K562 (cell line): ENCODE results near the gene CFL1. TPM values are rescaled to one million over a fixed set of nuclear protein-coding genes. Genes with fewer than 3 reads are reported as not detected.
A peak's percentile ranks its signal among the peaks of the same experiment; 100 is the strongest.

Experiments
- ATAC-seq: fragments of 200-7000 bp; cut with Tn5 transposase; 3 replicates; pipeline ENCODE4 v1.9.1; 2020; ENCODE audit warnings: moderate library complexity
- BruUV-seq: library from RNA; stranded (reverse); fragments of 400-500 nt; replicated peaks from 2 replicates; lab custom pipeline; 2021; lab: Mats Ljungman, UMichigan
- CTCF ChIA-PET: fragments of 300-600 bp; formaldehyde crosslinking; extraction: SDS; loops from one replicate; lab custom pipeline; 2021; ENCODE audit warnings: low intra/inter-chr PET ratio; lab: Yijun Ruan, JAX
- POLR2A ChIA-PET: fragments of 300-600, 350-650 bp; sonication (Branson Sonifier 250); formaldehyde crosslinking; extraction: SDS; loops from one replicate; lab custom pipeline; 2021; ENCODE audit warnings: antibody characterized with exemption, inconsistent platforms; lab: Yijun Ruan, JAX
- DNase-seq, 4 experiments: peaks; one replicate each; pipeline versions ENCODE4 v3.0.0 to v3.0.0-alpha.2; 2011 to 2018; ENCODE audit warnings: low spot score in 3 of 4, mixed read lengths in 3 of 4; ENCODE audit errors: extremely low read depth in 1 of 4
- FAIRE-seq: peaks from 2 replicates; lab custom pipeline; 2011; peaks lifted over from hg19 to GRCh38; lab: Jason Lieb, UNC
- H2AFZ ChIP-seq: 2 replicates; pipeline ENCODE4 v1.6.0; 2011; ENCODE audit warnings: low read depth, low read length, control low read depth, inconsistent platforms
- H3K27ac ChIP-seq: fragments of 200-600 bp; 3 replicates; pipeline ENCODE4 v1.8.0; 2011; ENCODE audit warnings: low read depth, mild to moderate bottlenecking, control low read depth, inconsistent platforms, low read length, moderate library complexity, mixed read lengths; ENCODE audit errors: extremely low read depth
- H3K27me3 ChIP-seq, 2 experiments: fragments of 300-600 bp in 1 of 2; 2 replicates in 1 of 2; 3 replicates in 1 of 2; pipeline versions ENCODE4 v1.6.0 to v1.8.0; 2011; ENCODE audit warnings: inconsistent platforms in 2 of 2, low read length in 2 of 2, mild to moderate bottlenecking in 1 of 2, mixed read lengths in 1 of 2, moderate library complexity in 1 of 2; ENCODE audit not compliant: control insufficient read depth in 2 of 2, insufficient read depth in 2 of 2
- H3K36me3 ChIP-seq: fragments of 300-600 bp; 3 replicates; pipeline ENCODE4 v1.8.0; 2011; ENCODE audit warnings: mild to moderate bottlenecking, low read length, inconsistent platforms; ENCODE audit not compliant: control insufficient read depth, insufficient read depth
- H3K4me1 ChIP-seq, 2 experiments: fragments of 200-600 bp in 1 of 2; replicated peaks in 1 of 2; 2 replicates in 1 of 2; 3 replicates in 1 of 2; pipeline versions ENCODE4 v1.5.1 to v1.8.0; 2011; ENCODE audit warnings: inconsistent platforms in 2 of 2, low read length in 2 of 2, mild to moderate bottlenecking in 1 of 2, mixed read lengths in 1 of 2, moderate library complexity in 1 of 2; ENCODE audit not compliant: control insufficient read depth in 2 of 2, insufficient read depth in 2 of 2
- H3K4me2 ChIP-seq: 2 replicates; pipeline ENCODE4 v1.6.1; 2011; ENCODE audit warnings: low read length, control low read depth, inconsistent platforms, mixed read lengths; ENCODE audit not compliant: insufficient read depth
- H3K4me3 ChIP-seq: fragments of 200-600 bp; sonication (generic), shearing (Covaris generic); 2 replicates; pipeline ENCODE4 v1.5.1; 2016; ENCODE audit warnings: control low read depth, inconsistent platforms
- H3K79me2 ChIP-seq: fragments of 200-600 bp; 3 replicates; pipeline ENCODE4 v1.8.0; 2011; ENCODE audit warnings: low read length, inconsistent platforms; ENCODE audit not compliant: control insufficient read depth, insufficient read depth
- H3K9ac ChIP-seq, 2 experiments: 2 replicates each; pipeline versions ENCODE4 v1.6.0 to v1.6.1; 2011; ENCODE audit warnings: low read depth in 2 of 2, low read length in 2 of 2, control low read depth in 1 of 2, inconsistent platforms in 1 of 2, mild to moderate bottlenecking in 1 of 2, mixed read lengths in 1 of 2; ENCODE audit not compliant: insufficient read depth in 1 of 2
- H3K9me1 ChIP-seq: one replicate; pipeline ENCODE4 v1.6.0; 2011; ENCODE audit warnings: inconsistent platforms, mild to moderate bottlenecking, low read length, moderate library complexity; ENCODE audit not compliant: control insufficient read depth, insufficient read depth
- H3K9me3 ChIP-seq: replicated peaks from 2 replicates; pipeline ENCODE4 v1.5.1; 2011; ENCODE audit warnings: low read depth, low read length, inconsistent platforms; ENCODE audit not compliant: control insufficient read depth, insufficient read depth
- H4K20me1 ChIP-seq: replicated peaks from 2 replicates; pipeline ENCODE4 v1.6.1; 2011; ENCODE audit warnings: low read length, inconsistent platforms, mixed read lengths; ENCODE audit not compliant: control insufficient read depth, insufficient read depth
- EWSR1 ChIP-seq: fragments of 450-650 bp; IDR thresholded peaks from 2 replicates; pipeline ENCODE4 v1.6.1; 2018; ENCODE audit warnings: borderline replicate concordance, mild to moderate bottlenecking, low read depth, moderate library complexity; ENCODE audit not compliant: partially characterized antibody
- MIER1 ChIP-seq: fragments of 450-650 bp; IDR thresholded peaks from 2 replicates; pipeline ENCODE4 v1.6.1; 2016; ENCODE audit warnings: antibody characterized with exemption, mild to moderate bottlenecking, low read depth
- POLR2G ChIP-seq: fragments of 200-400 bp; formaldehyde crosslinking; IDR thresholded peaks from 2 replicates; pipeline ENCODE4 v1.6.1; 2017; ENCODE audit warnings: low read depth, mild to moderate bottlenecking, antibody characterized with exemption, low read length, moderate library complexity
- ZBTB33 ChIP-seq: sonication (generic); formaldehyde crosslinking; IDR thresholded peaks from 2 replicates; pipeline ENCODE4 v1.8.1; 2023; ENCODE audit warnings: mild to moderate bottlenecking, missing genetic modification reagents
- ZBTB7A ChIP-seq: IDR thresholded peaks from 2 replicates; pipeline ENCODE4 v1.6.1; 2011; ENCODE audit warnings: low read depth, mild to moderate bottlenecking, low read length, moderate library complexity, borderline replicate concordance; ENCODE audit not compliant: control insufficient read depth
- ZNF263 ChIP-seq: sonication (generic); formaldehyde crosslinking; IDR thresholded peaks from 2 replicates; pipeline ENCODE4 v1.8.0; 2022; ENCODE audit warnings: mild to moderate bottlenecking, missing genetic modification reagents, borderline replicate concordance
- WGBS: fragments of 100-300 bp; shearing (Covaris generic); methylation state at CpG from one replicate; pipeline ENCODE4 v1.1.6; 2016; ENCODE audit warnings: low coverage, mixed read lengths; ENCODE audit not compliant: insufficient coverage; ENCODE audit errors: missing lambda C conversion rate; 5-methylcytosine and 5-hydroxymethylcytosine counted together
- in situ Hi-C: fragments of 300-500 bp; cut with MboI; formaldehyde crosslinking; loops from 4 replicates; pipeline ENCODE4 v1.15.0; 2018; ENCODE audit warnings: inconsistent platforms, mixed read lengths
- intact Hi-C: fragments of 100-400 bp; cut with micrococcal nuclease; formaldehyde crosslinking; loops from 2 replicates; pipeline ENCODE4 v1.14.2; 2022
- polyA plus RNA-seq, 8 experiments: library from polyadenylated mRNA; depleted of rRNA in 4 of 8; stranded (reverse) in 5 of 8; unstranded in 3 of 8; fragments of >200 nt; fragmentation: Nextera tagmentation in 2 of 8; fragmentation: Illumina TruSeq in 1 of 8; extraction: Ambion mirVana in 2 of 8; extraction: Trizol in 1 of 8; gene quantifications; 2 replicates each; pipeline versions ENCODE4 v1.2.1 to v1.2.3, GENCODE V29; 2011 to 2014; ENCODE audit warnings: inconsistent platforms in 1 of 8, missing spikeins in 1 of 8
- total RNA-seq, 7 experiments: library from RNA; depleted of rRNA in 6 of 7; stranded (reverse); fragments of >200 nt in 6 of 7; fragmentation: Illumina TruSeq in 2 of 7; extraction: Trizol in 2 of 7; gene quantifications; 2 replicates each; pipeline versions ENCODE4 v1.2.1 to v1.2.3, GENCODE V29; 2011 to 2021; ENCODE audit warnings: low replicate concordance in 1 of 7

The CFL1 gene
- total and polyA plus RNA-seq, 9 of the 15 experiments (the other 6 are each of a cell fraction or from before 2014, with no cell fraction given), result 105 to 1,101 (median 859) TPM

DNA sequence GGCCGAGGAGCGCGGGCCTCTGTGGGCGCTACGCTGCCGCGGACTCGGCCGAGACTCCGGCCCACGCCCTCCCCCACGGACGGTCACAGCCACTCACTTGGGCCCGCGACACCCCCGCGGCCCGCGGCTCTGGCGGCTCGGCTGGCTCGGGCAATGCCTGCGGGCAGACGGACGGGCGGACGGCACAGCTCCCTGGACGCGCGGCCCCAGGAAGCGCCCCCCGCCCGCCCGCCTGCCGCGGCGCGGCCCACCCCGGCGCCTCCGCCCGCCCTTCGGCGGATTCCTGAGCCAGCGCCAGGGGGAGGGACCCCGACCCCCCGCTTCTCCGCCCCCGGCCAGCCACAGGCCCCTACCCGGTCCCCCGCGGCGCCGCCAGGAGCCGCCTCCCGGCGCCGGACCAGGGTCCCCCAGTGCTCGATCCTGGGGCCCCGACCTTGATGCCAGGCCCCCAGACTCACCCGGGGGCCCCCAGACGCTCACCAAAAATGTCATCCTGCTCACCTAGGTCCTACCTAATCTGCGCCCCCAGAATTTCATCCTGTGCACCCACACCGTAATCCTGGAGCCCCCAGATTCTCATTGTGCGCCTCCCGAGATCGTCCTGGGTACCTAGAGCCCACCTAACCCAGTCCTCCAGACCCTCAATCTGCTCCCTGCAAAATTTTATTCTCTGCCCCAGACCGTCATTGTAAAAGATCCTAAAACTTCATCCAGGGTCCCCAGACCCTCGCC lies 14.8 kb upstream of the CFL1 start, which contains the start of gene EFEMP2:
TSS of gene EFEMP2 (minus strand) at position 215 of the 732 bp plus-strand sequence. CDS start 446 bp downstream, outside the sequence.
- no peaks in the 10 kb centered on the region for H3K9me3 ChIP-seq
- DNase-seq (peak in 1 of 4 experiments; percentile 44), FAIRE-seq (no peak)
- H3K4me3 ChIP-seq, result peak within 1 kb of the TSS; percentile 46
- H3K27ac ChIP-seq, result peak within 1 kb of the TSS; percentile 73
- ChIA-PET POLR2A (interaction anchor here (1.4 to 8.2 kb wide), 4 partner anchors 10 to 46 kb away, joined by 7 to 151 read pairs (median 78); partner anchors contain the start of genes CCDC85B, CFL1, CTSW and FIBP), CTCF (no interaction called here)
- H4K20me1 ChIP-seq, result no peaks in the 10 kb centered on the region
- no peaks in the 10 kb centered on the region for H3K79me2 ChIP-seq
- in situ Hi-C loops, result no loop called here
- peak within 1 kb of the TSS; percentile 97 for H2AFZ ChIP-seq
- no peaks in the 10 kb centered on the region for H3K9me1 ChIP-seq
- H3K4me1 ChIP-seq, result peaks cover 15 to 50% of the 10 kb centered on the region in 2 experiments
- no peaks in the 10 kb centered on the region for H3K27me3 ChIP-seq
- peaks cover 7% of the 10 kb centered on the region; the same call in 2 of the 3 replicates for H3K36me3 ChIP-seq
- WGBS, result 33% methylated on average over 17 of the region's 69 CpGs
- H3K4me2 ChIP-seq, result peak within 1 kb of the TSS; percentile 97
- intact Hi-C loops, result no loop called here
- peak within 1 kb of the TSS; percentile 59 to 92 for H3K9ac ChIP-seq
- peak; percentile 18; the same call in 1 of the 2 replicates for TF ChIP-seq POLR2G
- TF ChIP-seq EWSR1, result no peak
- peak; percentile 23; the same call in 1 of the 2 replicates for TF ChIP-seq ZBTB7A
- TF ChIP-seq ZBTB33 (CRISPR knock-in tag), result peak; percentile 93
- 0 out of 2 replicates have a peak, but pooled peaks have one; percentile 31 for TF ChIP-seq MIER1
- 0 out of 2 replicates have a peak, but pooled peaks have one; percentile 0 for TF ChIP-seq ZNF263 (CRISPR knock-in tag)
- TF ChIP-seq, all 486 proteins: peak for 5
- no peak for ATAC-seq
- BruUV-seq, result no TSS peak
